GM23248 (cell line): ENCODE data around the gene KRT80.

Source experiments
- EZH2 ChIP-seq: fragments of 200-600 bp; sonication (generic); IDR thresholded peaks from 2 replicates; pipeline ENCODE4 v1.6.1; 2018; ENCODE audit warnings: antibody characterized with exemption, mild to moderate bottlenecking; ENCODE audit not compliant: insufficient read depth, poor library complexity, severe bottlenecking
- EZH2phosphoT487 ChIP-seq: fragments of 200-600 bp; sonication (generic); IDR thresholded peaks from 2 replicates; pipeline ENCODE4 v1.6.1; 2018; ENCODE audit warnings: antibody characterized with exemption, moderate library complexity, mild to moderate bottlenecking, low read depth; ENCODE audit not compliant: insufficient read depth

GRCh38 chr12:52152905-52153317 lies 38.9 kb downstream of the KRT80 start:
- no peak for TF ChIP-seq EZH2
- TF ChIP-seq EZH2phosphoT487 = no peak
